ENCODE data around the gene YIF1B.

YIF1B gene

DNA sequence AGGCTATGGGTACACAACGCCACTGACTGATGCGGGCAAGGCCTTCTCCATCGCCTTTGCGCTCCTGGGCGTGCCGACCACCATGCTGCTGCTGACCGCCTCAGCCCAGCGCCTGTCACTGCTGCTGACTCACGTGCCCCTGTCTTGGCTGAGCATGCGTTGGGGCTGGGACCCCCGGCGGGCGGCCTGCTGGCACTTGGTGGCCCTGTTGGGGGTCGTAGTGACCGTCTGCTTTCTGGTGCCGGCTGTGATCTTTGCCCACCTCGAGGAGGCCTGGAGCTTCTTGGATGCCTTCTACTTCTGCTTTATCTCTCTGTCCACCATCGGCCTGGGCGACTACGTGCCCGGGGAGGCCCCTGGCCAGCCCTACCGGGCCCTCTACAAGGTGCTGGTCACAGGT lies 10.8 kb upstream of the YIF1B start:
- no peak for TF ChIP-seq ZC3H10 (CRISPR knock-in tag; IDR thresholded peaks at IDR 0.05)
- TF ChIP-seq, protein P1, sequence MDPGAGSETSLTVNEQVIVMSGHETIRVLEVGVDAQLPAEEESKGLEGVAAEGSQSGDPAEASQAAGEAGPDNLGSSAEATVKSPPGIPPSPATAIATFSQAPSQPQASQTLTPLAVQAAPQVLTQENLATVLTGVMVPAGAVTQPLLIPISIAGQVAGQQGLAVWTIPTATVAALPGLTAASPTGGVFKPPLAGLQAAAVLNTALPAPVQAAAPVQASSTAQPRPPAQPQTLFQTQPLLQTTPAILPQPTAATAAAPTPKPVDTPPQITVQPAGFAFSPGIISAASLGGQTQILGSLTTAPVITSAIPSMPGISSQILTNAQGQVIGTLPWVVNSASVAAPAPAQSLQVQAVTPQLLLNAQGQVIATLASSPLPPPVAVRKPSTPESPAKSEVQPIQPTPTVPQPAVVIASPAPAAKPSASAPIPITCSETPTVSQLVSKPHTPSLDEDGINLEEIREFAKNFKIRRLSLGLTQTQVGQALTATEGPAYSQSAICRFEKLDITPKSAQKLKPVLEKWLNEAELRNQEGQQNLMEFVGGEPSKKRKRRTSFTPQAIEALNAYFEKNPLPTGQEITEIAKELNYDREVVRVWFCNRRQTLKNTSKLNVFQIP (CRISPR knock-in tag; IDR thresholded peaks at IDR 0.05; ENCODE audit: borderline replicate concordance, low read depth), result no peak
- TF ChIP-seq ISL1 (CRISPR knock-in tag; IDR thresholded peaks at IDR 0.05), result no peak
- TF ChIP-seq, protein P2, sequence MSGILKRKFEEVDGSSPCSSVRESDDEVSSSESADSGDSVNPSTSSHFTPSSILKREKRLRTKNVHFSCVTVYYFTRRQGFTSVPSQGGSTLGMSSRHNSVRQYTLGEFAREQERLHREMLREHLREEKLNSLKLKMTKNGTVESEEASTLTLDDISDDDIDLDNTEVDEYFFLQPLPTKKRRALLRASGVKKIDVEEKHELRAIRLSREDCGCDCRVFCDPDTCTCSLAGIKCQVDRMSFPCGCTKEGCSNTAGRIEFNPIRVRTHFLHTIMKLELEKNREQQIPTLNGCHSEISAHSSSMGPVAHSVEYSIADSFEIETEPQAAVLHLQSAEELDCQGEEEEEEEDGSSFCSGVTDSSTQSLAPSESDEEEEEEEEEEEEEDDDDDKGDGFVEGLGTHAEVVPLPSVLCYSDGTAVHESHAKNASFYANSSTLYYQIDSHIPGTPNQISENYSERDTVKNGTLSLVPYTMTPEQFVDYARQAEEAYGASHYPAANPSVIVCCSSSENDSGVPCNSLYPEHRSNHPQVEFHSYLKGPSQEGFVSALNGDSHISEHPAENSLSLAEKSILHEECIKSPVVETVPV (CRISPR knock-in tag; IDR thresholded peaks at IDR 0.05), result no peak
- no peak for TF ChIP-seq ARNTL (CRISPR knock-in tag; IDR thresholded peaks at IDR 0.05; ENCODE audit: borderline replicate concordance, low read depth)
- TF ChIP-seq OSR1 (CRISPR knock-in tag; IDR thresholded peaks at IDR 0.05), result no peak
- no peak for TF ChIP-seq TCF4 (CRISPR knock-in tag; IDR thresholded peaks at IDR 0.05; ENCODE audit: borderline replicate concordance)
- TF ChIP-seq RARB (CRISPR knock-in tag; IDR thresholded peaks at IDR 0.05), result no peak
- TF ChIP-seq ZNF70 (CRISPR knock-in tag; IDR thresholded peaks at IDR 0.05), result no peak
- TF ChIP-seq ZNF565 (CRISPR knock-in tag; conservative IDR thresholded peaks at IDR 0.05; ENCODE audit: low read depth), result no peak
- no peak for TF ChIP-seq TOX (CRISPR knock-in tag; IDR thresholded peaks at IDR 0.05; ENCODE audit: borderline replicate concordance)
- no peak for TF ChIP-seq GLIS3 (CRISPR knock-in tag; IDR thresholded peaks at IDR 0.05)
- no peak for TF ChIP-seq CSDC2 (CRISPR knock-in tag; IDR thresholded peaks at IDR 0.05)
- TF ChIP-seq ZFP30 (CRISPR knock-in tag; IDR thresholded peaks at IDR 0.05), result no peak
- no peak for ATAC-seq

DNA sequence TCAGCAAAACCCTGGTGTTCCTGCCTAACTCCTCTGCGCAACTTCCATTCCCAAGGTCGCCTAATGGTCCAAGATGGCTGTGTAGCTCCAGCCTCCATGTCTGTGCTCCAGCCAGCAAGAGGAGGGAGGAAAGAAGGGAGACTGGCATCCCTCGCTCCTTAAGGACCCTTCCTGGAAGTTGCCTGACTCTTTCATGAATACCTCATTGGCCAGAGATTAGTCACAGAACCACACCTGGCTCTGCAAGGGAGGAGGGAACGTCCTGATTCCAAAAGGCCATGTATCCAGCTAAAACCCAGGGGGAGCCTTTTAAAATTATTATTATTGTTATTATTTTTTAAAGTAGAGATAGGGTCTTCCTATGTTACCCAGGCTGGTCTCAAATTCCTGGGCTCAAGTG lies 8.7 kb upstream of the YIF1B start:
- ATAC-seq, result no peak
- TF ChIP-seq CSDC2 (CRISPR knock-in tag; IDR thresholded peaks at IDR 0.05) (no peak), RARB (CRISPR knock-in tag; IDR thresholded peaks at IDR 0.05) (no peak)

DNA sequence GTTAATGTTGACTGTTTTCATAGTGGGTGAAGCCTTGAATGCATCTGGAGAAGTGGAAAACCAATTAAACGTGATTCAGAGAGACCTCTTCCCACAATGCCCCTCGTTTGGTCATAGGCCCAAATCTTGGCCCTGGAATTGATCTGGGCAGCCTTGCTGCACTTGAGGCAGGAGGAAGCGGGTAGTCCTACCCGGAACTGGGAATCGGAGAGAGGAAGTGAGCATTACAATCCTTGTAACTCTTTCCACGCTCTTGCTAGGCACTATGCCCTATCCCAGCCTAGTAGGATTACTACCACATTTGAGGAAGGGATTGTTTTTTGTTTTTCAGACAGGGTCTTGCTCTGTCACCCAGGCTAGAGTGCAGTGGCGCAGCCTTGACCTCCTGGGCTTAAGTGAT lies 7.5 kb upstream of the YIF1B start:
- no peak for ATAC-seq

More for the DNA sequence above, 7.5 kb upstream of the YIF1B start:
- TF ChIP-seq, protein P3, sequence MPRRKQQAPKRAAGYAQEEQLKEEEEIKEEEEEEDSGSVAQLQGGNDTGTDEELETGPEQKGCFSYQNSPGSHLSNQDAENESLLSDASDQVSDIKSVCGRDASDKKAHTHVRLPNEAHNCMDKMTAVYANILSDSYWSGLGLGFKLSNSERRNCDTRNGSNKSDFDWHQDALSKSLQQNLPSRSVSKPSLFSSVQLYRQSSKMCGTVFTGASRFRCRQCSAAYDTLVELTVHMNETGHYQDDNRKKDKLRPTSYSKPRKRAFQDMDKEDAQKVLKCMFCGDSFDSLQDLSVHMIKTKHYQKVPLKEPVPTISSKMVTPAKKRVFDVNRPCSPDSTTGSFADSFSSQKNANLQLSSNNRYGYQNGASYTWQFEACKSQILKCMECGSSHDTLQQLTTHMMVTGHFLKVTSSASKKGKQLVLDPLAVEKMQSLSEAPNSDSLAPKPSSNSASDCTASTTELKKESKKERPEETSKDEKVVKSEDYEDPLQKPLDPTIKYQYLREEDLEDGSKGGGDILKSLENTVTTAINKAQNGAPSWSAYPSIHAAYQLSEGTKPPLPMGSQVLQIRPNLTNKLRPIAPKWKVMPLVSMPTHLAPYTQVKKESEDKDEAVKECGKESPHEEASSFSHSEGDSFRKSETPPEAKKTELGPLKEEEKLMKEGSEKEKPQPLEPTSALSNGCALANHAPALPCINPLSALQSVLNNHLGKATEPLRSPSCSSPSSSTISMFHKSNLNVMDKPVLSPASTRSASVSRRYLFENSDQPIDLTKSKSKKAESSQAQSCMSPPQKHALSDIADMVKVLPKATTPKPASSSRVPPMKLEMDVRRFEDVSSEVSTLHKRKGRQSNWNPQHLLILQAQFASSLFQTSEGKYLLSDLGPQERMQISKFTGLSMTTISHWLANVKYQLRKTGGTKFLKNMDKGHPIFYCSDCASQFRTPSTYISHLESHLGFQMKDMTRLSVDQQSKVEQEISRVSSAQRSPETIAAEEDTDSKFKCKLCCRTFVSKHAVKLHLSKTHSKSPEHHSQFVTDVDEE (CRISPR knock-in tag; IDR thresholded peaks at IDR 0.05), result no peak
- TF ChIP-seq, protein P1 (CRISPR knock-in tag; IDR thresholded peaks at IDR 0.05; ENCODE audit: borderline replicate concordance, low read depth), result no peak
- TF ChIP-seq TOX (CRISPR knock-in tag; IDR thresholded peaks at IDR 0.05; ENCODE audit: borderline replicate concordance) (no peak), GLIS3 (CRISPR knock-in tag; IDR thresholded peaks at IDR 0.05) (no peak), ZNF565 (CRISPR knock-in tag; conservative IDR thresholded peaks at IDR 0.05; ENCODE audit: low read depth) (no peak), ZNF70 (CRISPR knock-in tag; IDR thresholded peaks at IDR 0.05) (no peak), OSR1 (CRISPR knock-in tag; IDR thresholded peaks at IDR 0.05) (no peak), ZNF8 (CRISPR knock-in tag; IDR thresholded peaks at IDR 0.05) (no peak), ZFP30 (CRISPR knock-in tag; IDR thresholded peaks at IDR 0.05) (no peak), ESRRG (CRISPR knock-in tag; IDR thresholded peaks at IDR 0.05) (no peak), ARNTL (CRISPR knock-in tag; IDR thresholded peaks at IDR 0.05; ENCODE audit: borderline replicate concordance, low read depth) (no peak), PPARA (CRISPR knock-in tag; IDR thresholded peaks at IDR 0.05; ENCODE audit: borderline replicate concordance) (no peak), BACH2 (CRISPR knock-in tag; IDR thresholded peaks at IDR 0.05; ENCODE audit: borderline replicate concordance) (no peak), SNAI2 (CRISPR knock-in tag; IDR thresholded peaks at IDR 0.05) (no peak), RARB (CRISPR knock-in tag; IDR thresholded peaks at IDR 0.05) (no peak), ISL1 (CRISPR knock-in tag; IDR thresholded peaks at IDR 0.05) (no peak), ZFP3 (CRISPR knock-in tag; IDR thresholded peaks at IDR 0.05) (no peak)
- TF ChIP-seq, protein P4, sequence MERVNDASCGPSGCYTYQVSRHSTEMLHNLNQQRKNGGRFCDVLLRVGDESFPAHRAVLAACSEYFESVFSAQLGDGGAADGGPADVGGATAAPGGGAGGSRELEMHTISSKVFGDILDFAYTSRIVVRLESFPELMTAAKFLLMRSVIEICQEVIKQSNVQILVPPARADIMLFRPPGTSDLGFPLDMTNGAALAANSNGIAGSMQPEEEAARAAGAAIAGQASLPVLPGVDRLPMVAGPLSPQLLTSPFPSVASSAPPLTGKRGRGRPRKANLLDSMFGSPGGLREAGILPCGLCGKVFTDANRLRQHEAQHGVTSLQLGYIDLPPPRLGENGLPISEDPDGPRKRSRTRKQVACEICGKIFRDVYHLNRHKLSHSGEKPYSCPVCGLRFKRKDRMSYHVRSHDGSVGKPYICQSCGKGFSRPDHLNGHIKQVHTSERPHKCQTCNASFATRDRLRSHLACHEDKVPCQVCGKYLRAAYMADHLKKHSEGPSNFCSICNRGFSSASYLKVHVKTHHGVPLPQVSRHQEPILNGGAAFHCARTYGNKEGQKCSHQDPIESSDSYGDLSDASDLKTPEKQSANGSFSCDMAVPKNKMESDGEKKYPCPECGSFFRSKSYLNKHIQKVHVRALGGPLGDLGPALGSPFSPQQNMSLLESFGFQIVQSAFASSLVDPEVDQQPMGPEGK (CRISPR knock-in tag; IDR thresholded peaks at IDR 0.05; ENCODE audit: borderline replicate concordance), result no peak
- TF ChIP-seq, protein P5, sequence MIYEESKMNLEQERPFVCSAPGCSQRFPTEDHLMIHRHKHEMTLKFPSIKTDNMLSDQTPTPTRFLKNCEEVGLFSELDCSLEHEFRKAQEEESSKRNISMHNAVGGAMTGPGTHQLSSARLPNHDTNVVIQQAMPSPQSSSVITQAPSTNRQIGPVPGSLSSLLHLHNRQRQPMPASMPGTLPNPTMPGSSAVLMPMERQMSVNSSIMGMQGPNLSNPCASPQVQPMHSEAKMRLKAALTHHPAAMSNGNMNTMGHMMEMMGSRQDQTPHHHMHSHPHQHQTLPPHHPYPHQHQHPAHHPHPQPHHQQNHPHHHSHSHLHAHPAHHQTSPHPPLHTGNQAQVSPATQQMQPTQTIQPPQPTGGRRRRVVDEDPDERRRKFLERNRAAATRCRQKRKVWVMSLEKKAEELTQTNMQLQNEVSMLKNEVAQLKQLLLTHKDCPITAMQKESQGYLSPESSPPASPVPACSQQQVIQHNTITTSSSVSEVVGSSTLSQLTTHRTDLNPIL (CRISPR knock-in tag; IDR thresholded peaks at IDR 0.05; ENCODE audit: low read depth), result no peak
